HG03097 (cell line): ENCODE results near the gene AGFG2.
"Not testable (repeated sequence)": the region's sequence is repeated elsewhere in the genome, so short reads cannot be mapped to it uniquely, and the experiment has no call there.

Experiments
- ATAC-seq: cut with Tn5 transposase; IDR thresholded peaks from one replicate; pipeline ENCODE4 v1.9.1; 2021; ENCODE audit not compliant: unreplicated experiment, low FRiP score

AGFG2 gene

DNA sequence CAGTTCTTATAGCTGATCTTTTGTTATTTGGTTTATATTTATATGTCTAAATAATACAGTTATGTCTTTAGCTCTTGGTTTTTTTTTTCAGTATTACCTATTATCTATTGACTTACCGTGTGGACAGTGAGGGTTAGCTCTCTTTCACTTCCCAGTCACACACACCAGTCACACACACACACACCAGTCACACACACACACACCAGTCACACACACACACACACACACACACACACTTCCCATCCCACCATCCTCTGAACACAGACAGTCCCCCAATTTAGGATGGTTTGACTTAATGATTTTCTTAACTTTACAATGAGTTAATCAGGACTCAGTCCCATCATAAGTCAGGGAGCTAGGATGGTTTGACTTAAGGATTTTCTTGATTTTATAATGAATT lies 18.9 kb upstream of the AGFG2 start:
- ATAC-seq = no peak

DNA sequence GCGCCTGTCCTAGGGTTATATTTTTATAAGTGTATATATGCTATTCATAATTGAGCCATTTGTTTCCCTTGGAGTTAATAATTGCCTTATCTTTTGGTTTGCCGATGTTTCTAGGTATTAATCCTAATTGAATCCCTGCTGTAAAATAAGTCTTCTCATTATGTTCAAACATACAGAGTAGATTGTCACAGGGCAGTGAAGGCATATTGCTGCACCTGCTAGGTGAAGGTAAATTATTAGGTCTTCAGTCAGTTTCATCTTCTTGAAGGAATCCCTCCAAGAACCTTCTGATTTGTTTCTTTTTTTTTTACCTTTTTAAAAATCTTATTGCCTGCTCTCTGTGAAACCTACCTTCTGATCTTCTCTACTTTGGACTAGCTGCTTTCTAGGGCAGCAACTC lies 17.9 kb upstream of the AGFG2 start:
- no peak for ATAC-seq

DNA sequence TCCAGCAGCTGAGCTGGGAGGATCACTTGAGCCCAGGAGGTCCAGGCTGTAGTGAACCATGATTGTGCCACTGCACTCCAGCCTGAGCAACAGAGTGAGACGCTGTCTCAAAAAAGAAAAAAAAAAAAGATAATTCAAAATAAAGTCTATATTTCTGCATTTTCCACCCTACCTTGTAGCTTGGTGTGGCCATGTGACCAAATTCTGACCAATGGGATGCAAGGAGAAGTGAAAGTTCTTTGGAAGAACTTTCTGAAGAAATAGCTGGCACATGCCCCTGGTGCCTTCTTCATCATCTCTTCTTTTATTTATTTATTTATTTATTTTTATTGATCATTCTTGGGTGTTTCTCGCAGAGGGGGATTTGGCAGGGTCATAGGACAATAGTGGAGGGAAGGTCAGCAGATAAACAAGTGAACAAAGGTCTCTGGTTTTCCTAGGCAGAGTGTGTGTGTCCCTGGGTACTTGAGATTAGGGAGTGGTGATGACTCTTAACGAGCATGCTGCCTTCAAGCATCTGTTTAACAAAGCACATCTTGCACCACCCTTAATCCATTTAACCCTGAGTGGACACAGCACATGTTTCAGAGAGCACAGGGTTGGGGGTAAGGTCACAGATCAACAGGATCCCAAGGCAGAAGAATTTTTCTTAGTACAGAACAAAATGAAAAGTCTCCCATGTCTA lies 17.0 kb upstream of the AGFG2 start:
- not testable (repeated sequence) for ATAC-seq

DNA sequence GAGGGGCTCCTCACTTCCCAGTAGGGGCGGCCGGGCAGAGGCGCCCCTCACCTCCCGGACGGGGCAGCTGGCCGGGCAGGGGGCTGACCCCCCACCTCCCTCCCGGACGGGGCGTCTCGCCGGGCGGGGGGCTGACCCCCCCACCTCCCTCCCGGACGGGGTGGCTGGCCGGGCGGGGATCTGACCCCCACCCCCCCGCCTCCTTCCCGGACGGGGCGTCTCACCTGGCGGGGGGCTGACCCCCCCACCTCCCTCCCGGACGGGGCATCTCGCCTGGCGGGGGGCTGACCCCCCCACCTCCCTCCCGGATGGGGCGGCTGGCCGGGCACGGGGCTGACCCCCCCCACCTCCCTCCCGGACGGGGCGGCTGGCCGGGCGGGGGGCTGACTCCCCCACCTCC lies 15.8 kb upstream of the AGFG2 start:
- ATAC-seq = not testable (repeated sequence)

DNA sequence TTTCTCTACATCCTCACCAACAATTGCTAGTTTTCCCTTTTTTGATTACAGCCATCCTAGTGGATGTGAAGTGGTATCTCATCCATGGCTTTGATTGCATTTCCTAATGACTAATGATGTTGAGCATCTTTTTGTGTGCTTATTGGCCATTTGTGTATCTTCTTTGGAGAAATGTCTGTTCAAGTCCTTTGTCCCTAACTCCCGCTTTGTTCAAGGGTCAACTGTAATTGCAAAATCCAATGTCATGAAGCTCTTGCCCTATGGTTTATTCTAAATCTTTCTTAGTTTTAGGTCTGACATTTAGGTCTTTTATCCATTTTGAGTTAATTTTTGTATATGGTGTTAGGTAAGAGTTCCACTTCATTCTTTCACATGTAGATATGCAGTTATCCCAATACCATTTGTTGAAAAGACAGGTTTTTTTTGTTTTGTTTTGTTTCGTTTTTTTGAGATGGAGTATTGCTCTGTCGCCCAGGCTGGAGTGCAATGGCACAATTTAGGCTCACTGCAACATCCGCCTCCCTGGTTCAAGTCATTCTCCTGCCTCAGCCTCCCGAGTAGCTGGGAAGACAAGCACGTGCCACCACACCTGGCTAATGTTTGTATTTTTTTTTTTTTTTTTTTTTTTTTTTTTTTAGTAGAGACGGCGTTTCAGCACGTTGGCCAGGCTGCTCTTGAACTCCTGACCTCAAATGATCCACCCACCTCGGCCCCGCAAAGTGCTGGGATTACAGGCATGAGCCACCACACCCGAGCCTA lies 10.7 kb upstream of the AGFG2 start:
- ATAC-seq = not testable (repeated sequence)

DNA sequence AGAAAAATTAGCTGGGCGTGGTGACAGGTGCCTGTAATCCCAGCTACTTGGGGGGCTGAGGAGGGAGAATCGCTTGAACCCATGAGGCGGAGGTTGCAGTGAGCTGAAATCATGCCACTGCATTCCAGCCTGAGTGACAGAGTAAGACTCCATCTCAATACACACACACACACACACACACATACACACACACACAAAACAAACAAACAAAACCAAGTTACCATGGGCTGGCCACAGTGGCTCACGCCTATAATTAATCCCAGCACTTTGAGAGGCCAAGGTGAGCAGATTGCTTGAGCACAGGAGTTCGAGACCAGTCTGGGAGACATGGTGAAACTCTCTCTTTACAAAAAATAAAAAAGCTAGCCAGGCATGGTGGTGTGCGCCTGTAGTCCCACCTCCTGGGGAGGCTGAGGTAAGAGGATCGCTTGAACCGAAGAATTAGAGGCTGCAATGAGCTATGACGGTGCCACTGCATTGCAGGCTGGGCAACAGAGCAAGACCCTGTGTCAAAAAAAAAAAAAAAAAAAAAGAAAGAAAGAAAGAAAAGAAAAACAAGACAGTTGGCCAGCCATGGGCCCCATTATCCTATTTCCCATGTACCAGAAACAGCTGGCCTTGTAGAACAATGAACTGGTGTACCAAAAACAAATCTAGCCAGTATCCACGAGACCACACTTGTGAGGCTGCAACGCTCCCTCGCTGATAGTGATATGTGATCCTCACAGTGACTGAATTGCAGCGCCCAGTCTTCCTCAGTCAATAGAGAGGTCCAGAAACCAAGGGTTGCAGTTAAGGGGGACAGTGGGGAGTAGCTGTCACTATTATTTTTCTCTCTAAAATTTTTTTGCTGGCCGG lies 6.6 kb upstream of the AGFG2 start:
- ATAC-seq = no peak

DNA sequence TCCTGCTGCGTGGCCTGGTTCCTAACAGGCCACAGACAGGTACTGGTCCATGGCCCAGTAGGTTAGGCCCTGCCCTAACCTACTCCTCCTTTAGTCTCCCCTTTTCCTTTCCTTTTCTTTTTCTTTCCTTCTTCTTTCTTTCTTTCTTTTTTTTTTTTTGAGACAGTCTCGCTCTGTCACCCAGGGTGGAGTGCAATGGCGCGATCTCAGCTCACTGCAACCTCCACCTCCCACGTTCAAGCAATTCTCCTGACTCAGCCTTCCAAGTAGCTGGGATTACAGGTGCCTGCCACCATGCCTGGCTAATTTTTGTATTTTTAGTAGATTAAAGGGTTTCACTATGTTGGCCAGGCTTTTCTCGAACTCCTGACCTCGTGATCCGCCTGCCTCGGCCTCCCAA lies 3.0 kb upstream of the AGFG2 start:
- not testable (repeated sequence) for ATAC-seq

DNA sequence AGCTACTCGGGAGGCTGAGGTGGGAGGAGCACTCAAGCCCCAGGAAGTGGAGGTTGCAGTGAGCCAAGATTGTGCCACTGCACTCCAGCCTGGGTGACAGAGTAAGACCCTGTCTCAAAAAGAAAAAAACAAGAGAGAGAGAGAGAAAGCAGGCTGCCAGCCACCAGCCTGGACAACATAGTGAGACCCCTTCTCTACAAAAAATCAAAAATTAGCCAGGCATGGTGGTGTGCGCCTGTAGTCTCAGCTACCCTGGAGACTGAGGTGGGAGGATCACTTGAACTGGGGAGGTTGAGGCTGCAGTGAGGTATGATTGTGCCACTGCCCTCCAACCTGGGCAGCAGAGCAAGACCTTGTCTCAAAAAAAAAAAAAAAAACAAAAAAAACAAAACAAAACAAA lies 2.3 kb upstream of the AGFG2 start:
- ATAC-seq = not testable (repeated sequence)

DNA sequence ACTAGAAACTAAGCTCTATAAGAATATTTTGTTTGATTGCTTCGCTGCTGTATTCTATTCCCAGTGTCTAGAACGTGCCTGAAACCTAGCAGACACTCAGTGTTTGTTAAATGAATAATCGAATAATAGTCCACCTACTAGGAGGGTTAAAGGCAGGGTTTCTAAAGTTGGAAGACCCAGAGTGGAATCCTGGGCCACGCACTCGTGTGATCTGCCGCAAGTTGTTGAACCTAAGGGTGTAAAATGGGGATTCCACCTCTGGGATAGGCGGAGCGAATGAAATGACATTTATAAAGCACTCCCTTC lies 702 bp upstream of the AGFG2 start:
- no peak for ATAC-seq

DNA sequence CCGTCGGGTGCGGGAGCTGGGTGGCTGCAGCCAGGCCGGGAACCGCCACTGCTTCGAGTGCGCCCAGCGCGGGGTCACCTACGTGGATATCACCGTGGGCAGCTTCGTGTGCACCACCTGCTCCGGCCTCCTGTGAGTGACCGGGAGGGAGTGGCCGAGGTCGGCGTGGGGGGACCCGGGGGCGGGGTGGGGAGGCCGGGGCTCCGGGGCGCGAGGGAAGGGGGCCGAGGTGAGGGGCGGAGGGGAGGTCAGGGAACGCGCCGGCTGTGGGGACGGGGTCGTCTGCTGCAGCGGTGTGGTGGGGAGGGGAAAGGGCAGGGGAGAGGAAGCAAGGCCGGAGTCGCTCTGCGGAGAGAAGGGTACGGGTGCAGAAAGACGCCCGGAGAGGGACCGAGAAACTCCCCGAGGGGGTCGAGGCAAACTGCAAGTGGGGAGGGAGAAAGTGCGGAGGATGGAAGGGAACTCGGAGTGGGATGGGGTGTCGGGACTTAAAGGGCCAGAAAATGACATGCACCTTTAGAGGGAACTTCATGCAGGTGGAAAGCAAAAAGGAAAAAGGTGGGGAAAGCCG lies 518 bp downstream of the AGFG2 start:
- no peak for ATAC-seq

DNA sequence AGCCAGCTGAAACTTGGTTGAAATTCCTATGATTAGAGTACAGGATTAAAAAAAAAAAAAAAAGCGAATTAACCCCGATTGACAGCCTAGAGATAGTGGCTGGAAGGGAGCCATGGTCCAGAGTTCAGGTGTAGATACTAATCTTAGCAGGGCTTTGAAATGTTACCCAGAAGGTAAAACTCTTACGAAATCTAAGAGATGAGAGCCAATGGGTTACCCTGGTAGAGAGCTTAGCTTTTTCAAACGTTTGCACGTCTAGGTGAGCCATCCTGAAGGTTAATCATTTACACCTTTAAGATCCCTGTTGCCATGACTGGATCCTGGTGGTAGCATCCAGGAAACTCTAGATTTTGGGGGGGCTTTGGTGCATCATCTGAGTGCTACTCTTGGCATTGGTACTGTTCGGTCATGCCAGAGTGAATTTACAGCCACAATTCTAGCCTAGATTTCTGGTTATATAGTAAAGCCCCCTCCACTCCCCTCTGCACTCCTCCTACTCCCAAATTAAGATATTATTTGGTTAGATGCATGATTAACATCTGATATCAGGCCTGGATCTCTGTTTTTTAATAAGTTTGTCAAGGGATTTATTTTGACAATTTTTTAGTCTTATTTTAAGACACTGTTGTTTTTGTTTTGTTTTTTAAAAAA lies 1.2 kb downstream of the AGFG2 start:
- no peak for ATAC-seq

DNA sequence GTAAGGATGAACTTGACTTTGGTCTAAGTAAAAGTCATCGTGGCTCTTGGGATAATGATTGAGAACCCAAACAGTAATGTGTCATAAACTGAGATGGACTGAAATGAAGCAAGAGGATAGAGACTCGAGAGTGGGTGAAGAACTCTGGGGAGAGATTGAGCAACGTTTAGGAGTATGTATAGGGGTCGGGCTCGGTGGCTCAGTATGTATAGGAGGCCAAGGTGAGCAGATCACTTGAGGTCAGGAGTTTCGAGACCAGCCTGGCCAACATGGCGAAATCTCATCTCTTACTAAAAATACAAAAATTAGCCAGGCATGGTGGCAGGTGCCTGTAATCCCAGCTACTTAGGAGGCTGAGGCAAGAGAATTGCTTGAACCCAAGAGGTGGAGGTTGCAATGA lies 2.3 kb downstream of the AGFG2 start:
- not testable (repeated sequence) for ATAC-seq

DNA sequence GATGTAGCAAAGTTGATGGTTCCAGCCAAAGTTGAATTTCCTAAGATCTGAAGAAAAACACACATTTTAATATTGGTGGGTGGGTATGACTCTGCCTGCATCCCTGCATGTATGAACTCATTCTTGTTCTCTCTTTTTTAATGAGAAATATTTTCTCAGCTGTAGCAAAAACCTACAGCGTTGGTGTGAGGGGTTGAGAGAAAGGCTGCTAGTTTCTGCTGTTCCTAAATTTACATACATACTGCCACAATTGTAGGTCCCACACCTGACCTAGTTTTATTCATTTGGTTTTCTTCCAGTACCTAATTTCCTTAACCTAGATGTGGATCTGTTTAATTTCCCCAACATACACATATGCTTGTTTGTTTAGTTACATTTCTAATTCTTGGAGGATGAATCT lies 4.6 kb downstream of the AGFG2 start:
- ATAC-seq = no peak

DNA sequence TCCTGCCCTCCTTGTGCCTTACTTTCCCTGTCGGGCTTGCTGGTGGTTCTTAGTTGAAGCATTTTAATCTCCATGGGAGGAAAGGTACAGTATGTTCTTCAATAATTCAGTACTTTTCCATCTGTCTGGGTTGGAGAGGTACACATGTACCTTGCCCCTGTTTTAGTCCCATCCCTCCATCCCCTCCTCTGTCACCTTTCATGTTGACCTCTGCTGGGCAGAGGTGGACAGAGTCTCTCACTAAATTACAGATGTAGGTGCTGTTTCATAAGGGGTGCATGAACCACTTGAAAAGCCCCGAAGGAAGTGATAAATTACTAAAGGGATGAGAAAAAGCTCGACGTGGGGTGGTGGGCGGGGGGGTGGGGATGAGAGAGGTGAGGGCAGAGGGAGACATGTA lies 5.4 kb downstream of the AGFG2 start:
- ATAC-seq = no peak

DNA sequence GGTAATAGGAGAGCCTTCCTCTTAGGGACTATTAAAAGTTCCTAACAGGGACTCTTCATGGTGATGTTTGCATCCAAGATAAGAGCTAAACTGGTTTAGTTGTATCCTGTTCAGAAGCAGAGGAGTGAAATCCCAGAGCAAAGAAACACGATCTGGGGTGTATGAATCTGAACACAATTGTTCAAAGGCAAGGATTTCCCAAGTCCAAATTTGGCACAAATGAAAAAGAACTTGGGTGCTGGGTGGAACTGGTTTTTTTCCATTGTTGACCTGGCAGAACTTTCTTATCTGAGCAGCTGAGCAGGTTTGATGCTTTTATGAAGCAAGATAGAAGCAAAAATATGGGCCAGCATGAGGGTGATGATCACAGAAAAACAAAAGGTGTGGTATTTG lies 6.0 kb downstream of the AGFG2 start:
- ATAC-seq = no peak

DNA sequence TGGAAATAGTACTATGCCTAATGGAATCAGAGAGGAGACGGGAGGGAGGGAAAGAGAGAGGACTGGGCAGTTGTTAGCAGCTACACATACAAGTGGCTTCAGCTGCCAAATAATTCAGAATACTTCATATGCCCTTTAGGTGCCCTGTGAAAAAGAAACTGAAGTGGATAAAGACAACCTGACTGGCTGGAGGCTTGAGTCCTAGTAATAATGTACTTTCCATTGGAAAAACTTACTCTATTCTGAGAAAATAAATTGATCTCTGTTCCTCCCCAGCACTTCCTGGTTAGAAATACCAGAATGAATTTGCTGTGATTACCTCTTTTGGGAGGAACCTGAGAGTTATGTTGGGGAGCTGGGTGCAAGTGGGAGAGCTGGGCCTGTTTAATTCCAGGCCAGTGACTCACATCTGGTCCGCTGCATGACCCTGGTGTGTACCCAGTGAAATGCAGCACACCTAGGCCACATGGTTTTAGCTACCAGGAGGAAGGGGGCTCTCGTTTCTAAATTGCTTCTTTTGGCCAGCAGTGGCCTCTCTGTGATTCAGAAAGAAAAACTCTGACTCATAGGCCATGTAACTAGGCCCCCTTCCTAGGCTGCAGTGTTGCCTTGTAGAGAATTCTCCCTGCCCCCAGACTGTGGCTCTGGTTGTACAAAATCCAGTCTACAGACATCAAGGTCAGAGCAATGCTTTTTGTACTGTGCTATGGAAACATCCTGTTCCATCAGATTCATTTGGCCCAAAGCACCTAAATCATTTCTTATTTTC lies 6.5 kb downstream of the AGFG2 start:
- no peak for ATAC-seq

DNA sequence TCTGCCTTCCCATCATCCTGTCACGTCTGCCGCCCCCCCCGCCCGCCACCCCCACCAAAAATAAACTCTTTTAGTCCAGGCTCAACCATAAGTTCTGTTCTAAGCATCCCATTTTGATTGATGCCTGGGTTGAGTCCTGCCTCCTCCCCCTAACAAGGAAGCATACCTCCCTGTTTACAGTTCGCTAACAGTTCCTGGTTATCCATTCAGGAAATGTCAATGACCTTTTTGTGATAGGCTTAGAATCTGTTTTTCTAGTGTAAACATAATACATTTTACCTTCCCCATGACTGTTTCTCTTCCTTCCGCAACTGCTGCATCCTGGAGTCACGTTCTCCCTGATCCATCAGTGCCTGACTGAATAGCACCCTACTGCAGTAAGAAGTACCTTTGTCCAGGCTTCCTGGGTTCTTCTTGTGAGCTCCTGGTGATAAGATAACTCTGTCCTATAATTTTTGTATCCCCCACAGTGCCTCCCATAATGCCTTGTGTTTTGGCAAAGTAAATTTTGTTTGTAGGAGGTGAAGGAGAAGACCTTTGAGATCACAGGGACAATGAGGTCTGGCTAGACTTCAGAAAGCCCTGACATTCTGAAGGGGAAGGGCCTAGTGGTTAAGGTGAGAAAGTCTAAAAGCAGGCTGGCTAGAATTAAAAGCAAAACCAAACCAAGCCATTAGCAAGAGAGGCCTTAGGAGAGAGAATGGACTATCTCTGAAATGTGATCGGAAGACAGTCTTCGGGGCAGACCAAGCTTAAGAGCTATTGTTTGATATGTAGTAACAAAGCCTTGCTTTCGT lies 7.3 kb downstream of the AGFG2 start:
- ATAC-seq = no peak

DNA sequence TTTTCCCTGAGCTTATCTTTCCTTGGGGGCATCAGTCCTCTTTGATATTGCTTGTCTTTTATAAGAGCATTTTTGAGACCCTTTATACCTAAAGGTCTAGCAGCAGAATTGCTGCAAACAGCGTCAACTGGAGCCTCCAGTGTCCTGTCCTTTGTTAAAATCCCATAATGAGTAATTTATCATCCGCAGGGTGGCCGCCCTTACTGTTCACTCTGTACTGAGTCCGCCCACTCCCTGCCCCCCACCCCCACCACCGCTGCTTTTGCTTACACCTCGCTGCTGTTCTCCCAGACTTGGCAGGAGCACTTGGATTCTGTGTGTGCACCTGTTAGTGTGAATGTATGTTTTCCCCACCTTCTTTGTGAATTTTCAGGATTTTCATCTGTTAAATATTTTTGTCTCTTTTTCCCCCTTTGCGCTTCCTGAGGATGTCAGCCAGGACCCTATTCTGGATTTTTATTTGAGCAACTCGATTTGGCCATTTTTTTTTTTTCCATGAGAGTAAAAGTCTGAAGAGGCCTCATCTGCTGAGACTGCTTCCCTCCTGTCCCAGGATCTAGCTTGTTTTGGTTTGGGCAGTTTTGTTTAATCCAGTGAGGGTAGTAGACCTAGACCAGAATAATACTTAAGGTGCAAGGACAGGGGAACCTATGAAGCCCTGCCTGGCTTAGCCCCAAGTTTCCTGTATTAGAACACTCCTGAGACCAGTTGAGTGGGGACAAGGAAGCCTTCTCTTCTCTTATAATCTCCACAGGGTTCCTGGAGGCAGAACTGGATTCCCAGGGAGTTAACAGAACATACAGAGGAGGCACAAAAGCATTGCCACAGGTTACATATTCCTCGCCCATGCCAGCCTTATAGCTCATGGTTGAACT lies 8.2 kb downstream of the AGFG2 start:
- ATAC-seq = no peak
